H1 (cell line): Measurements from ENCODE around the gene SLC35F1. TPM values are rescaled to one million over a fixed set of nuclear protein-coding genes. Genes with fewer than 3 reads are reported as not detected.

ENCODE experiments used
- ASH2L ChIP-seq: fragments of 200-600, 300-600 bp; sonication (generic); IDR thresholded peaks from one replicate; pipeline ENCODE4 v1.7.1; 2017; ENCODE audit warnings: low read length
- BCL11A ChIP-seq, 2 experiments: IDR thresholded peaks; one replicate each; pipeline ENCODE4 v1.6.1; 2011; ENCODE audit warnings: low read depth in 2 of 2, low read length in 2 of 2, mild to moderate bottlenecking in 2 of 2
- CBX5 ChIP-seq: fragments of 300-800, 300-1000 bp; sonication (generic); IDR thresholded peaks from 2 replicates; pipeline ENCODE4 v1.7.1; 2016; ENCODE audit warnings: antibody characterized with exemption, low read length, low read depth
- CBX8 ChIP-seq: fragments of 300-800, 300-1000 bp; sonication (generic); IDR thresholded peaks from 2 replicates; pipeline ENCODE4 v1.7.1; 2016; ENCODE audit warnings: low read depth, low read length, borderline replicate concordance
- CREB1 ChIP-seq: IDR thresholded peaks from 2 replicates; pipeline ENCODE4 v1.6.1; 2012; ENCODE audit warnings: inconsistent platforms
- FOSL1 ChIP-seq: IDR thresholded peaks from 2 replicates; pipeline ENCODE4 v1.6.1; 2011; ENCODE audit warnings: mild to moderate bottlenecking, low read depth, low read length, moderate library complexity; ENCODE audit not compliant: insufficient read depth
- GABPA ChIP-seq: IDR thresholded peaks from 2 replicates; pipeline ENCODE4 v1.6.1; 2011; ENCODE audit warnings: mild to moderate bottlenecking, low read length, moderate library complexity, borderline replicate concordance; ENCODE audit not compliant: insufficient read depth
- HDAC2 ChIP-seq, 2 experiments: fragments of 300-600 bp in 1 of 2; sonication (generic) in 1 of 2; IDR thresholded peaks; 2 replicates each; pipeline ENCODE4 v1.6.1; 2011 to 2012; ENCODE audit warnings: low read depth in 2 of 2, low read length in 2 of 2, mild to moderate bottlenecking in 2 of 2, moderate library complexity in 2 of 2, borderline replicate concordance in 1 of 2, inconsistent platforms in 1 of 2
- KDM1A ChIP-seq: fragments of 200-600, 300-600 bp; sonication (generic); IDR thresholded peaks from 2 replicates; pipeline ENCODE4 v1.7.1; 2016; ENCODE audit warnings: mild to moderate bottlenecking, low read length, borderline replicate concordance
- KDM5A ChIP-seq: fragments of 200-600 bp; IDR thresholded peaks from 2 replicates; pipeline ENCODE4 v1.7.1; 2012; ENCODE audit warnings: mild to moderate bottlenecking, low read length, inconsistent platforms, mixed read lengths
- MAFK ChIP-seq: IDR thresholded peaks from 2 replicates; pipeline ENCODE4 v1.6.1; 2012; ENCODE audit warnings: low read depth, mild to moderate bottlenecking, improper control_type of control experiment, low read length
- POLR2A ChIP-seq, 2 experiments: IDR thresholded peaks; 1 replicate in 1 of 2; 2 replicates in 1 of 2; pipeline ENCODE4 v1.6.1; 2011; ENCODE audit warnings: low read depth in 2 of 2, low read length in 2 of 2, mild to moderate bottlenecking in 2 of 2; ENCODE audit errors: control extremely low read depth in 1 of 2
- POLR2AphosphoS5 ChIP-seq: IDR thresholded peaks from 2 replicates; pipeline ENCODE4 v1.6.1; 2011; ENCODE audit warnings: low read depth, low read length
- RFX5 ChIP-seq: IDR thresholded peaks from 2 replicates; pipeline ENCODE4 v1.6.1; 2011; ENCODE audit warnings: low read depth, low read length, improper control_type of control experiment, borderline replicate concordance
- SIN3A ChIP-seq, 2 experiments: IDR thresholded peaks in 1 of 2; conservative IDR thresholded peaks in 1 of 2; 2 replicates each; pipeline ENCODE4 v1.6.1; 2011 to 2012; ENCODE audit warnings: low read length in 2 of 2, improper control_type of control experiment in 1 of 2, low read depth in 1 of 2, mild to moderate bottlenecking in 1 of 2
- SP1 ChIP-seq: IDR thresholded peaks from 2 replicates; pipeline ENCODE4 v1.6.1; 2011; ENCODE audit warnings: low read depth, low read length
- SP2 ChIP-seq: IDR thresholded peaks from 2 replicates; pipeline ENCODE4 v1.6.1; 2012; ENCODE audit warnings: mild to moderate bottlenecking, low read length, inconsistent platforms
- SP4 ChIP-seq: IDR thresholded peaks from 2 replicates; pipeline ENCODE4 v1.6.1; 2012; ENCODE audit warnings: low read length, inconsistent platforms
- SUZ12 ChIP-seq: fragments of 200-600 bp; sonication (generic); IDR thresholded peaks from 2 replicates; pipeline ENCODE4 v1.6.1; 2012; ENCODE audit warnings: mild to moderate bottlenecking, inconsistent platforms, low read length, moderate library complexity, mixed read lengths
- TEAD4 ChIP-seq: IDR thresholded peaks from 2 replicates; pipeline ENCODE4 v1.6.1; 2012; ENCODE audit warnings: low read depth, low read length, inconsistent platforms, mixed read lengths
- polyA plus RNA-seq, 7 experiments: library from polyadenylated mRNA; depleted of rRNA in 3 of 7; stranded (reverse) in 5 of 7; unstranded in 2 of 7; fragments of >200 nt in 5 of 7; fragments of 200-250 nt in 2 of 7; gene quantifications; 1 replicate in 5 of 7; 2 replicates in 1 of 7; 4 replicates in 1 of 7; pipeline versions ENCODE4 v1.2.1 to v1.2.3, GENCODE V29; 2011 to 2013; ENCODE audit warnings: missing spikeins in 2 of 7, mixed read lengths in 2 of 7
- total RNA-seq: library from RNA; stranded (reverse); fragmentation: NEBNext Ultra II Directional; extraction: Animal tissue kit (Norgen Biotek cat#: 25700); gene quantifications from 2 replicates; pipeline ENCODE4 v1.2.1, GENCODE V29; 2021
- TF ChIP-seq, protein P1 (sequence below), 3 experiments: IDR thresholded peaks; 1 replicate in 2 of 3; 2 replicates in 1 of 3; pipeline versions ENCODE4 v1.5.1 to v1.6.1; 2011; ENCODE audit warnings: low read length in 3 of 3, mild to moderate bottlenecking in 3 of 3, inconsistent platforms in 2 of 3, low read depth in 1 of 3, moderate library complexity in 1 of 3; ENCODE audit not compliant: insufficient read depth in 1 of 3; ENCODE audit errors: control extremely low read depth in 1 of 3
- TF ChIP-seq, protein P2 (sequence below): IDR thresholded peaks from 2 replicates; pipeline ENCODE4 v1.6.1; 2012; ENCODE audit warnings: inconsistent platforms

The SLC35F1 gene
- total and polyA plus RNA-seq, 2 of the 8 experiments (the other 6 are each of a cell fraction or from before 2014, with no cell fraction given), result 7.0 to 10.0 TPM

DNA sequence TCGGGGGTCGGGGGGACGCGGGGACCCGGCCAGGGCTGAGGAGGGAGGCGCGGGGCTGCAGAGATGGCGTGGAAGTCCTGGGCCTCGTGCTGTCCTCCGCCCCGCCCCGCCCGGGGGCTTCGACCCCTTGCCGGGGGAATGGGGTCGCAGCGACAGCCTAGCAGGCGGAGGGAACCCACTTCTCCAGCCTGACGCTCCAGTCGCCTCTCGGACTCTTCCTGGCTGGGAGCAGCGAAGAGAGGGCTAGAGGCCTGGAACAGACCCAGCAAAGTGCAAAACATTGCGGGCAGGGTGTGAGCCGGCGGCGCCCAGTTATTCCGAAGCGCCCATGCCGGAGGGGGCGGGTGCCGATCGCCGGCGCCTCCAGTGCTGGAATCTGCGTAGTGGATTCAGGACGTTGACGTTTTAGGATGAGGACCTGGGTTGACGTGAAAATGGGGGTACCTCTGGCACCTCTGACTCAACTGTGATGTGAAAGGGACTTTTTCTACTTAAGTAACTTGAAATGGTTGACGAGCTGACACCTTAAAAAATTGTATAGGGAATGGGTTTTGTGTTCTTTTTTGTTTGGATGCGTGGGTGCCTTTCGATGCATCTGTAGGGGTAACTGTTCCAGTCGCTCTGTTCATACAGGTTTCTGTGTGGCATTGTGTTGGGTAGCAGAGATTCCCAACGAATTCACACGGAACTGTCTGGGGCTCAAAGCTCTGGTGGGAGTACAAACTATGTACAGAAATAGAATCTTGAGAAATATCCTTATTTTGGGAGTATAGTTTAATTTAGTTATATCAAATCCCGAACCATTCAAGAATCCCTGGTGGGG is 1.4 kb downstream of the SLC35F1 start (continued):
- no peak for TF ChIP-seq SP4
- TF ChIP-seq SIN3A (conservative IDR thresholded peaks at IDR 0.05 in 1 of 2, IDR thresholded peaks at IDR 0.05 in 1 of 2; ENCODE audit: low read depth in 1 of 2, low read length in 2 of 2), result 0 out of 4 replicates have a peak, but pooled peaks of 1 of the 2 experiments have one; percentile 6
- no peak for TF ChIP-seq POLR2A (IDR thresholded peaks at IDR 0.05; ENCODE audit: control extremely low read depth in 1 of 2, low read depth in 2 of 2, low read length in 2 of 2)
- TF ChIP-seq RFX5, result no peak
- TF ChIP-seq GABPA, result no peak
- TF ChIP-seq CBX5, result no peak
- TF ChIP-seq, protein P1, sequence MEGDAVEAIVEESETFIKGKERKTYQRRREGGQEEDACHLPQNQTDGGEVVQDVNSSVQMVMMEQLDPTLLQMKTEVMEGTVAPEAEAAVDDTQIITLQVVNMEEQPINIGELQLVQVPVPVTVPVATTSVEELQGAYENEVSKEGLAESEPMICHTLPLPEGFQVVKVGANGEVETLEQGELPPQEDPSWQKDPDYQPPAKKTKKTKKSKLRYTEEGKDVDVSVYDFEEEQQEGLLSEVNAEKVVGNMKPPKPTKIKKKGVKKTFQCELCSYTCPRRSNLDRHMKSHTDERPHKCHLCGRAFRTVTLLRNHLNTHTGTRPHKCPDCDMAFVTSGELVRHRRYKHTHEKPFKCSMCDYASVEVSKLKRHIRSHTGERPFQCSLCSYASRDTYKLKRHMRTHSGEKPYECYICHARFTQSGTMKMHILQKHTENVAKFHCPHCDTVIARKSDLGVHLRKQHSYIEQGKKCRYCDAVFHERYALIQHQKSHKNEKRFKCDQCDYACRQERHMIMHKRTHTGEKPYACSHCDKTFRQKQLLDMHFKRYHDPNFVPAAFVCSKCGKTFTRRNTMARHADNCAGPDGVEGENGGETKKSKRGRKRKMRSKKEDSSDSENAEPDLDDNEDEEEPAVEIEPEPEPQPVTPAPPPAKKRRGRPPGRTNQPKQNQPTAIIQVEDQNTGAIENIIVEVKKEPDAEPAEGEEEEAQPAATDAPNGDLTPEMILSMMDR (IDR thresholded peaks at IDR 0.05; ENCODE audit: control extremely low read depth in 1 of 3, insufficient read depth in 1 of 3, low read depth in 1 of 3, low read length in 3 of 3), result no peak
- TF ChIP-seq HDAC2 (IDR thresholded peaks at IDR 0.05; ENCODE audit: borderline replicate concordance in 1 of 2, low read depth in 2 of 2, low read length in 2 of 2), result peak in 1 of 2 experiments; percentile 73; a peak in 1 of 4 replicates
- TF ChIP-seq TEAD4, result peak; percentile 33; the same call in 1 of the 2 replicates
- no peak for TF ChIP-seq CBX8
- no peak for TF ChIP-seq SP1
- TF ChIP-seq ASH2L, result peak; percentile 87
- no peak for TF ChIP-seq KDM5A
- TF ChIP-seq MAFK, result no peak
- no peak for TF ChIP-seq FOSL1
- no peak for TF ChIP-seq POLR2AphosphoS5
- no peak for TF ChIP-seq BCL11A (IDR thresholded peaks at IDR 0.05; ENCODE audit: low read depth in 2 of 2, low read length in 2 of 2)
- TF ChIP-seq SUZ12, result peak; percentile 34; the same call in 1 of the 2 replicates
- TF ChIP-seq SP2, result no peak
- TF ChIP-seq, protein P2, sequence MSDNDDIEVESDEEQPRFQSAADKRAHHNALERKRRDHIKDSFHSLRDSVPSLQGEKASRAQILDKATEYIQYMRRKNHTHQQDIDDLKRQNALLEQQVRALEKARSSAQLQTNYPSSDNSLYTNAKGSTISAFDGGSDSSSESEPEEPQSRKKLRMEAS, result peak; percentile 85
- TF ChIP-seq KDM1A, result no peak
- no peak for TF ChIP-seq CREB1
